ENCODE results near the gene CSNK1G2.

CSNK1G2 gene

DNA sequence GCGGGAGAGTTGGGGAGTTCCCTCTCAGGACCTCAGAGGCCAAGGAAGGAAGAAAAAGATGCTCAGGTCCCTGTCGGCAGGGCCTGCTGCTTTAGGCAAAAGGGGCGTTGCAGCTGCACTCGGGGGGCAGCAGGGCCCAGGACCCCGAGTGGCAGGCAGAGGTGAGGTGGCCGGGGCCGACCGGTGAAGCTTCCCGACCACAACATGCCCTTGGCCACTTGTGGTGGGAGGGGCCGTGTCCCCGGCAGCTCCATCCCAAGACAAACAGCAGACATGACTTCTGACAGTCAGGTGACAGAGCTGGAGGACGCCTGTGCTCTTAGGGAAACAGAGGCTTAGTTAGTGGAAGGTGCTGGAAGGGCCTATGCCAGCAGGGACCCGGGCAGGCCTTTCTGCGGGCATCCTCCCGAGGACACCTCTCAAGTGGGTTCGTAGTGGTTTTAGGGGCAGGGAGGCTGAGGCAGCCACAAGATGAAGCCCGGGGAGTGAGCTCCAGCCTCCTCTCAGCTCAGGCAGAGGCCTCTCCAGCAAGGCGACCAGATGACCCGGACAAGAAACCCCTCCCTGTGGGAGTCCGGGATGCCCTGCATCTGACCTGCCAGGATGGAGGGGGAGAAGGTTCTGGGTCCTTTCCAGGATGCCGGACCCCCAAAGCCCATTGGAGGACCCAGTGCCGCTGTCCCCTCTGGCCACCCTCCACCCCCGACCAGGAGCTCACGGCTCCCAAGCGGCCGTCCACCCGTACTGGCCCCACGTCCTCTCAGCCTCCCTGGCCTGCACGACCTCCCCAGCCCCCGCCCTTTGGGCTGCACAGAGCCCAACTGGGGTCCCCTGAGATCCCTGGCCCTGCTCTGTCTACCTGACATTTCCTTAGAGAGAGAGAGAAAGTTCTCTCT, 50.3 kb downstream of the CSNK1G2 start:
- no peak for DNase-seq

DNA sequence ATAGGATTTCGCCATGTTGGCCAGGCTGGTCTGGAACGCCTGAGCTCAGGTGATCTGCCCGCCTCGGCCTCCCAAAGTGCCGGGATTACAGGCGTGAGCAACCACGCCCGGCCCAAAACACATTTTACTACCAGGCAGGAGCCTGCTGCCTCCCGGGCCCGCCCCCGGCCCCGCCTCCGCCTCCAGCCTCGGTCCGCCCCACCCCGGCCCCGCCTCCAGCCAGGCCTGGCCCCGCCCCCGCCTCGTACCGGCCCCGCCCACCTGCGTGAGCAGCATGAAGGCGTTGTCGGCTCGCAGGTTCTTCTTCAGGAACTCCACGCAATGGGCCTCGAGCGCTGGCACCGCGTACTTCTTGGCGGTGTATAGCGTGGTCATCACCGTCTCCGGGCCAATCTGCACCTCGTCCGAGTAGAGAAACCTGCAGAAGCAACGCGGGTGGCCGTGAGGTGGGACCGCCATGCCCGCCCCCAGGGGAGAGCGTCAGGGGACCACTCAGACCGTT, 51.8 kb downstream of the CSNK1G2 start:
- no peak for DNase-seq

DNA sequence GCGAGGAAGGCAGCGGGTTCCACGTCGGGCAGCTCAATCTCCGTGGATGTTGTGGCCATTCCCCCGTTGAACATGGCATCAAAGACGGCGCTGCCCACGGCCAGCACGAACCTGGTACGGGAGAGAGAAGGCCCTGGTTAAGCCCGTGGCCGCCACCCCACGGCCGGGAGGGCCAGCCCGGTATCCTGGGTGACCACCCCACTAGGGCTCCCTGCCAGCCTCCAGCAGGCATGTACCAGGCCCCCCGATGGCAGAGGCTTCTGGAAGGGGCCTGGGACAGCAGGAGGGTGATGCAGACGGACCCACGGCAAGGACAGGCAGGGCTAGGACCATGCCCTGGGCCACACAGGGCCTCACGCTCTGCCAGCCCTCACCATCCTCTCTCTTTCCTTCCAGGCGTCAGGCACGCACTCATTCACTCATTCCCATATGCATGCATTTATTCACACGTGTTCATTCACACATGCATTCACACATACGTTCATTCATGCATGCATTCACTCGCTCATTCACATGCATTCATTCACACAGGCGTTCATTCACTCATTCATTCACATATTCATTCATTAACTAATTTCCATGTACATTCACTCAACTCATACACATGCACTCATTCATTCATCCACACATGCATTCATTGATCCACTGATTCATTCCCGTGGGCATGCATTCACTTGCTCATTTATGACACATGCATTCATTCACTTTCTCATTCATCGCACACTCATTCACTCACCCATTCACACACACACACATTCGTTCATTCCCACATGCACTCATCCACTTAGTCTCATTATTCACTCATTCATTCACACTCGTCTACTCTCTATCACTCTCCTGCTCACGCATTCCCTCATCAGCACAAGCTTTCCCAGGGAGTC, 56.6 kb downstream of the CSNK1G2 start:
- no peak for DNase-seq

DNA sequence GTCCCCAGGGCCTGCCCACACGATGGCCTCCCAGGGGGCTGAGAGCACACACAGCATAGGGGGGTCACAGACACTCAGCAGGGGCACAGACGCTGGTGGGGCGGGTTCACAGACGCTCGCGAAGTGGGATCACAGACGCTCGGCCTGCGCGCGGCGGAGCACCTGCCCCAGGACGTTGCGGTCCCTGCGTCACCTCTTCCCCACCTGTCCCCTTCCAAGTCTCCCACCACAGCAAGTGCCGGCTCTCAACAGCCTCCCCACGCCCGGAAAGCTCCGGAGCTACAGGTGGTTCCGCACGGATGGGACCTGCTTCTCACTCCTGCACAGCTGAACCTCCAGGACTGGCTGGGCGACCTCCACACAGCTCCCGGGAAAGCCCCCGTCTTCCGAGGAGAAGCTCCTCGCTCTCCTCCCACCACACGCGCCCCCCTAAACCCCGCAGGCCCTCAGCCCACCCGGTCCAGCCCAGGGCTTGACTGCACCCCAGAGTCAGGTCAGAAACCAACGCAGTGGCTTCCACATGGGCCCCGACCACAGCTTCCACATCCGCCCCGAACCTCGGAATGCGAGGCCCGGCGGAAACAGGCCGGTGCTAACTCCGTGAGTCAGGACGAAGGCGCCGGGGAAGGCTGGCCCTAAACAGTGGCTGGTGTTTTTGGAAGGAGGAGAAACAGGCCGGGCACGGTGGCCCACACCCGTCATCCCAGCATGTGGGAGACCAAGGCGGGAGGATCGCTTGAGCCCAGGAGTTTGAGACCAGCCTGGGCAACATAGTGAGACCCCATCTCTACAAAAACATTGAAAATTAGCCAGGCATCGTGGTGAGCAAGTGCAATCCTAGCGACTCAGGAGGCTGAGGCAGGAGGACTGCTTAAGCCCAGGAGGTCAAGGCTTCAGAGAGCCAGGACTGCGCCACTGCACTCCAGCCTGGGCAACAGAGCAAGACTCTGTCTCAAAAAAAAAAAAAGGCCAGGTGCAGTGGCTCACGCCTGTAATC, 58.0 kb downstream of the CSNK1G2 start:
- DNase-seq = no peak

DNA sequence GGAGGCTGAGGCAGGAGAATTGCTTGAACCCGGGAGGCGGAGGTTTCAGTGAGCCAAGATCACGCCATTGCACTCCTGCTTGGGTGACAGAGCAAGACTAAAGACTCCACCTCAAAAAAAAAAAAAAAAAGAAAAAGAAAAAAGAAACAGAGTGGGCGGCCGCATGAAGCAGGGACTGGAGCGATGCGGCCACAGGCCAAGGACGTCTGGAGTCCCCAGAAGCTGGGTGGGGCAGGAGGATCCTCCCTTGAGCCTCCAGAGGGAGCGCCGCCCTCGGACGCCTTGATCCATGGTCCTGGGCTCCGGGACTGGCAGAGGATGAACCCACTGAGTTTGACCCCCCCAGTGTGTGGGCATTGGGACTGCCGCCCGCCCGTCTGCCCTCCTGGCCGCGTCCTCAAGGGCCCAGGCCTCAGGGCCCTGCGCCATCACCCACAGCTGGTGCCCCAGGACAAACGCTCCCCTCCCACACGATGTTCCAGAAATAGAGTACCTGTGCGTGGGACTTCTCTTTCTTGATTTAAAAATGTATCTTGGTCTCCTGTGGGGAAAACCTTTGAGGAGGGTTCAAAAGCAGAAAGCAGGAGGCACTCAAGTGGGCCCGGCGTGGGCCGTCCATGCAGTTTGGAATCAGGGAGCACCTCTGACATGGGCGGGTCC, 59.0 kb downstream of the CSNK1G2 start:
- no peak for DNase-seq

DNA sequence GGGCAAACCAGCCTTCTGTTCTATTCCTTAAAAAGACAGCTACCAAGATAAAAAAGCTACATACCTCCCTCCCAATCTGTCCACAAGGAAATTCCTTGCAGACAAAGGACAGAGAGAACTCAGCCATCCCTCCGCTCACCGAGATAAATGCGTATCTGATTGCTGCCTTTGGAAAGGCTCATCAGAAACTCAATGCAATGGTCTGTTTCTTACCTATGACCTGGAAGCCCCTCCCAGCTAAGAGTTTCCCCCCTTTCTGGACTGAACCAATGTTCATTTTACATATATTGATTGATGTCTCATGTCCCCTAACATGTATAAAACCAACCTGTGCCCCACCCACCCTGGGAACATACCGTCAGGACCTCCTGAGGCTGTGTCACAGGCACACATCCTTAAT, 62.9 kb downstream of the CSNK1G2 start:
- no peak for DNase-seq

DNA sequence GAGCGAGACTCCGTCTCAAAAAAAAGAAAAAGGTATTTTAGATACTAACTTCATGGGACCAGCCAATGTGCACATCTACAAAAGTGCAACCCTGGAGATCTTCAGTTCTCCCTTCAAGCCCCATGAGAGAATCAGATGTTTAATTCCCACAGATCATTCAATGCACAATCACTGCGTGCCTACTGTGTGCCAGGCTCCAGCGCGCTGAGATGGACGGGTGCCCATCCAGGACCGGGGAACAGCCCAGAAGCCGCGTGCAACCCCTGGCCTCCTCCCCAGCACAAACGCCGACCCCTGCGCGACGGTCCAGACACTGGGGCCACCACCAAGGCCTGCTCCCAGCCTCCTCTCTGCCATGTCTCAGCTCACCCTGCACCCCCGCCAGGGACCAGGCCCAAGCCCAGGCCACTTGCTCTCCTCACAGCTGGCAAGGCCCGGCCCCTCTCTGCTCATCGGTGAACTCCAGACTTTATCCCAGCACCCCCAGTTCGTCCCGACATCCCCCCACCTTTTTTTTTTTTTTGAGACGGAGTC, 69.2 kb downstream of the CSNK1G2 start:
- no peak for DNase-seq

DNA sequence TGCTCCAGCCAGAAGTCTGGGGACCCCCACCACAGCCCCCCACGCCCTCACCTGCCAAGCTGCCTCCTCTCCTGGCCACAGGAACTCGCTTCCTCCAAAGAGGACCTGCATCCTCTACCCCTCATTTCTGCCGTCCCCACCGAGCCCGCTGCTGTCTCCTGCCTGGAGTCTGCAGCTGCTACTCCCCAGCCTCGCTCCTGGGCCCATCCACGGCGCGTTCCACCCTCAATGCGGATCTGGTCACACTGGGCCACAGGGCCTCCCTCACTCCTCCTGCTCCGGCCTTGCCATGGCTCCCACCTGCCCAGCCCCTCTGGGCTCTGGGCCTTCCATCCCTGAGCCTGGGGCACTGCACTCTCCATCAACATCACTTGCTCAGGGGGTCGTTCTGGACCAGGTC, 70.2 kb downstream of the CSNK1G2 start:
- DNase-seq = no peak

DNA sequence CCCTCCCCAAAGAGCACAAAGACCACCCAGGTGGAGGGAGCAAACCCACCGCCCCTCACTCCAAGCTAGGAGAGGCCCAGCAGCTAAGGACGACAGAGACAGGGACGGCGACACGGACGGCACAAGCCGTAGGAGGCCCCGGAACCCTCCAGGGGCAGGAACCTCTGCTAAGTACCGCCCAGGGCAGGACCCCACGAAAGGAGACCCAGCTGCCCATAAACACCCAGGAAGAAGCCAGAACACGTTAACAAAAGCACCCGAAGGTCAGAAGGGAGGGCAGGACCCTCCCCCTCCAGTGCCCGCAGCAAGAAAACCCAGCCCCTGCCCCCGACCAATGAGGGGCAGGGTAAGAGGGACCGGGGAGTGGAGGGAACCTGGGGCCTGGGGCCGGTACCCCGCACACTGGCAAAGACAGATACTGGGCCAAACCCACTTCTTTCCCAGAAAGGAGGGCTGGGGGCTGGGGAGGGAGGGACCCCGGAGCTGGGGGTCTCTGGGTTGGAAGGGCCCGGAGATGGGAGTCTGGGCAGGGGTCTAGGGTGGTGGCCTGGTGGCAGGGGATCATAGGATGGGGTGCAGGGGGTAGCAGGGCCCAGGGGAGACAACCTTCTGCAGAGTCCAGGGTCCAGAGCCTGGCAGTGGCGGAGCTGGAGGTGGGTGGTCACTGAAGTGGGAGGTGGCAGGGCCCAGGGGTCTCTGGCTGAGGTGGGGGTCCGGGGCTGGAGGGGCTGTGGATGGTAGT, 72.1 kb downstream of the CSNK1G2 start:
- DNase-seq = no peak

DNA sequence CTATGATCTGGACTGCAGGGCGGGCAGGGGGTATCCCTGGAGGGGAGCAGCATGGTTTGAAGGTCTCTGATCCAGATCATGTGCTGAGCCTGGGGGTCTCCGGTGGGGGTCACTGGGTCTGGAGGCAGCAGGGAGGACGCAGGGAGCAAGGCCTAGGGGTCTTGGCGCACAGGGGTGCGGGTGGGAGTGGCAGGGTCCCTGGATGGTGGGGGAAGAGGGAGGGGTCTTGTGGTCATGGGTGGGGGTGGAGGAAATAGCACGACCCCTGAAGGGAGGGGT, 72.7 kb downstream of the CSNK1G2 start:
- no peak for DNase-seq

DNA sequence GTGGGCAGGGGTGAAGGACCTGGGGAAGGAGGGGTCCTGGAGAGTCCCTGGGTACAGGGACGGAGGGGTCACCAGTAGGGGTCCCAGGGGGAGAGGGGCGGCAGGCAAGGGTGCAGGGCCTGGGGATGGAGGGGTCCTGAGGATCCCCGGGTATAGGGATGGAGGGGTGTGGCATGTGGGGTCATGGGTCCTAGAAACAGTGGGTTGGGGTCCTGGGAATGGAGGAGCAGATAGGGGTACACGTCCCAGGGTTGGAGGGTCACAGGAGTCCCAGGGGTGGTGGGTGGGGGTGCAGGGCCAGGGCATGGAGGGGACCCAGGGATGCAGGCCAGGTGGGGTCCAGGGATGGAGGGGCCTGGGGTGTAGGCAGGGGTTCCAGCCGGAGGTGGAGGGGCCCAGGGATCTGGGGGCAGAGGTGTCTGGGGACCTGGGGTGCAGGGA, 73.2 kb downstream of the CSNK1G2 start:
- no peak for DNase-seq

DNA sequence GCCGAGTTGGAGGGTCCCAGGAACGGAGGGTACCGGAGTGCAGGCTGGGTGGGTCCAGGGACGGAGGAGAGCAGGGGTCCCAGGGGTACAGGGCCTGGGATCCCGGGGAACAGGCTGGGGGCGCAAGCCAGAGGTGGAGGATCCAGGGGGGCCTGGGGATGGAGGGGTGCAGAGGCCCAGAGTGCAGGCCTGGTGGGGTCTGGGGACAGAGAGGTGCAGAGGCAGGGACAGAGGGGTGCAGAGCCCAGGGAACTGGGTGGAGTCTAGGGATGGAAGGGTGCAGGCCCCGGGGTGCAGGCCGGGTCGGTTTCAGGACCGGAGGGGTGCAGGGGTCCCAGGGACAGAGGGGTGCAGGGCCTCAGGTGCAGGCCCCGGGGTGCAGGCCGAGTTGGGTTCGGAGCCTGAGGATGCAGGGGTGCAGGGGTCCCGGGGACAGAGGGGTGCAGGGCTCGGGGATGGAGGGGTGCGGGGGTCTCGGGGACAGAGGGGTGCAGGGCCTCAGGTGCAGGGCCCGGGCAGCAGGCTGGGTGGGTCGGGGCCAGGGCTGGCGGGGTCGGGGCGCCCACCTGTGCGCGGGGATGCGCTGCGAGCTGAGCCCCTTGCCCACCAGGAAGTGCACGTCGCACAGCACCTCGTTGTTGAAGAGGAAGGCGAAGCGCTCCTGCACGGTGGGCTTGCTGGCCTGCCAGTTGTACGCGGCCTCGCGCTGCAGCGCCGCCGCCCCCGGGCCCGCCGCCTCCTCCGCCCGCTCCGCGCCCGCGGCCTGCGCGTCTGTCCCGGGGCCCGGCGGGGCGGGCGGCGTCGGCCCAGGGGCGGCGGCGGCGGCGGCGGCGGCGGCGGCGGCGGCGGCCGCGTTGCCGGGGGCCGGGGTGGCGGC, 74.0 kb downstream of the CSNK1G2 start:
- DNase-seq = no peak

DNA sequence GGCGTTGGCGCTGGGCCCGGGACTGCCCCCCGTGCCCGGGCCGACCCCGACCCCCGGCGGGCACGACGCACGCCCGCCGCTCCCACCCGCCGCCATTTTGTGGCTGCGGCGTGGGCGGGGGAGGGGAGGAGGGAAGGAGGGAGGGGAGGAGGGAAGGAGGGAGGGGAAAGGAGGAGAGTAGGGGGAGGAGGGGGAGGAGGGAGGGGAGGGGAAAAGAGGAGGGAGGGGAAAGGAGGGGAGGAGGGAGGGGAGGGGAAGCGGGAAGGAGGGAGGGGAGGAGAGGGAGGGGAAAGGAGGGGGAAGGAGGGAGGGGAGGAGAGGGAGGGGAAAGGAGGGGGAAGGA, 74.6 kb downstream of the CSNK1G2 start, which contains the start of gene BTBD2:
BTBD2 (minus strand) TSS at position 107 of the 343 bp plus-strand sequence; CDS start at position 96, 11 bp downstream.
- peak; percentile 76 for DNase-seq

DNA sequence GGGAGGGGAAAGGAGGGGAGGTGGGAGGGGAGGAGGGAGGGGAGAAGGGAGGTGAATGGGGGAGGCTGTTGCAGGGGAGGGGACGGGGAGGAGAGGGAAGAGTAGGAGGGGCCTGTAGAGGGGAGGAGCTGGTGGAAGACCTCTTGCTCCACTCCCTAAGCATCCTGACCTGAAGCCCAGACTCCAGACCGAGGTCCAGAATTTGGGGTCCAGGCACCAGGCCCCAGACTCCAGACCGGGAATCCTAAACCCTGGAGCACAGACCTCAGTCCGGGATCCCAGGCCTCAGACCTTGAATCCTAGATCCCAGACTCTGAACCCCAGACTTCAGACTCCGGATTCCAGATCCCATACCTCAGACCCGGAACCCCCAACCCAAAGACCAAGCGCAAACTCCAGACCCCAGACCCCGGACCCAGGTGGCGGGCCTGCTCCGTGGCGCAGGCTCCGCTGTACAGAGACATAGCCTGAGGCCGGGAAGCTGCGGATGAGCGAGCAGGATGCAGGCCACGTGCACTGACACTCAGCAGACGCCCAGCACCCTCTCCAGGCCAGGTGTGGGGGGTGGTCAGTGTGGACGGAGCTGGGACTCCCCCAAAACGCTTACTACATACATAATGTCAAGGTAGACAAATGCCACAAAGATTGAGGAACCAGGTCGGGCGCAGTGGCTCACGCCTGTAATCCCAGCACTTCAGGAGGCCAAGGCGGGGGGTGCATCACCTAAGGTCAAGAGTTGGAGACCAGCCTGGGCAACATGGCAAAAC, 75.3 kb downstream of the CSNK1G2 start:
- peak; percentile 83 for DNase-seq

DNA sequence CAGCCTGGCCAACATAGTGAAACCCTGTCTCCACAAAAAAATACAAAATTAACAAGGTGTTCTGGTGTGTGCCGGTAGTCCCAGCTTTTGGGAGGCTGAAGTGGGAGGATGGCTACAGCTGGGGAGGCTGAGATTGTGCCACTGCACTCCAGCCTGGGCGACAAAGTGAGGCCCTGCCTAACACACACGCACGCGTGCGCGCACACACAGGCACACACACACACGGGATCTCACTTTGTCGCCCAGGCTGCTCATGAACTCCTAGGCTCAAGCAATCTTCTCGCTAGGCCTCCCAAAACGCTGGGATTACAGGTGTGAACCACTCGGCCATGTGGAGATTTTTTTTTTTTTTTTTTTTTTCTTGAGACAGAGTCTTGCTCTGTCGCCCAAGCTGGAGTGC, 77.8 kb downstream of the CSNK1G2 start:
- DNase-seq = no peak

DNA sequence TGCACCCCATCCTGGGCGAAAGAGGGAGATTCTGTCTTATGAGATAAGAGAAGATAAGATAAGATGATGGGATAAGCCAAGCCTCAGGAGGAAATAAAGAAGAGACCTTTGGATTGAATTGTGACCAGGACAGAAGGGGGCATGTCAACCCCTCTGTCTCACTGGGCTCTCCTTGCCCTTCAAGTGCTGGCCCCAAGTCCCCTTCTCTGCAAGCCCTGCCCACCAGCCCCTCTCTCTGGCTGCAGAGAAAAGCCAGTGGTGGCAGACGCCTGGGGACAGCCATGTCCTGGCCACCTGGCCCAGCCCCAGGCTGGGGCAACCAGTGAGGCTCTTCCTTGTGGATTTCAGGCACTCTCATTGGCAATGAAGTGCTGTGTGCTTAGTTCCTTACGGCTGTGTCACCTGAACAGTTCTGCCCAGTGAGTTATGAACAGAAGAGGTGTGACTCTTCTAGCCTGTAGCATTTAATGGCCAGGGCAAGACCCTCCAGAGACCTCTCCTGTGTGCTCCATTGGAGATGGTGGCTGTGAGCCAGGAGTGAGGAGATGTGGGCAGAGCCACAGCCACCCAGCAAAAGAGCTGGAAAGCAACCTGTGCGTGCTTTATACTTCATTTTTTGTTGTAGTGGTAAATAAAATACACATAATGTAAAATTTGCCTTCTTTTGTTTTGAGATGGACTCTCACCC, 80.6 kb downstream of the CSNK1G2 start:
- DNase-seq = no peak

DNA sequence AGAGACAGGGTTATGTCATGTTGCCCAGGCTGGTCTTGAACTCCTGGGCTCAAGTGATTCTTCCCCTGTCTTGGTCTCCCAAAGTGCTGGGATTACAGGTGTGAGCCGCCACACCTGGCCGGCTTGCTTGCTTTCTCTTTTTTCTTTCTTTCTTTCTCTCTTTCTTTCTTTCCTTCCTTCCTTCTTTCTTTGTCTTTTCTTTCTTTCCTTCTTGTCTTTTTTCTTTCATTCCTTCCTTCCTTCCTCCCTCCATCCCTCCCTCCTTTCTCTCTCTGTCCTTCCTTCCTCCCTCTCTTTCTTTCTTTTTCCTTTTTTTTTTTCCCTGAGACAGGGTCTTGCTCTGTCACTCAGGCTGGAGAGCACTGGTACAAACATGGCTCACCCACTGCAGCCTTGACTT, 81.3 kb downstream of the CSNK1G2 start:
- DNase-seq = no peak

DNA sequence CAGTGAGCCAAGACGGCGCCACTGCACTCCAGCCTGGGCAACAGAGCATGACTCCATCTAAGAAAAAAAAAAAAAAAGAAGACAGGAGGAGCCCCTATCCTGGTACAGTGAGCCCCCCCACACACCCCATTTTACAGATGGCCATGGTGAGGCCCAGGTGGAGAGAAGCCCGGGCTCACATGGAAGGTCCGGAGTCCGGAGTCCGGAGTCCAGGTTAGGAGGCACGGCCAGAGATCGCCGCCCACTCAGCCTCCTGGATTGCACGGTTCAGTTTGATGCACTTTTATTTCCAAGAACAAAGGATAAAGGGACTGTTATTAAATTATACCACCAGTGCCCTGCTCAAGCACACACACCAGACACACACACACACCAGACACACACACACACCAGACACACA, 85.8 kb downstream of the CSNK1G2 start:
- DNase-seq = no peak

DNA sequence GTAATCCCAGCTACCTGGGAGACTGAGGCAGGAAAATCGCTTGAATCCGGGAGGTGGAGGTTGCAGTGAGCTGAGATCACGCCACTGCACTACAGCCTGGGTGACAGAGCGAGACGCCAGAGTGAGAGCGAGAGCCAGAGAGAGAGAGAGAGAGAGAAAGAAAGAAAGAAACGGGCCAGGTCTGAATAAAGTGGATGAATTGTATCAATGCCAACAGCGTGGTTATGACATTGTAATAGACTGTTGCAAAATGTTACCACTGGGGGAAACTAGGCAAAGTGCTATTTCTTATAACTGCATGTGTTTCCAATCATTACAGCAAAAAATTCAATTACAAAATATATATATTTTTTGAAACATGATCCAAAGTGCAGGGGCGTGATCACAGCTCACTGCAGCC, 86.4 kb downstream of the CSNK1G2 start:
- peak; percentile 37 for DNase-seq

Measured in EL (cell line).